Keratinocyte (primary cell): ENCODE data around the gene PIP. TPM values are rescaled to one million over a fixed set of nuclear protein-coding genes. Genes with fewer than 3 reads are reported as not detected.
"Not testable (repeated sequence)": the region's sequence is repeated elsewhere in the genome, so short reads cannot be mapped to it uniquely, and the experiment has no call there.

Experiments
- DNase-seq: peaks from one replicate; pipeline ENCODE4 v3.0.0-alpha.2; 2011; ENCODE audit warnings: low read depth, missing footprints, low spot score
- FAIRE-seq: peaks from 2 replicates; lab custom pipeline; 2011; peaks lifted over from hg19 to GRCh38; lab: Jason Lieb, UNC
- H2AFZ ChIP-seq: 2 replicates; pipeline ENCODE4 v1.6.0; 2012; ENCODE audit warnings: low read length, control low read depth, inconsistent platforms; ENCODE audit not compliant: control insufficient read depth
- H3K27ac ChIP-seq: 2 replicates; pipeline ENCODE4 v1.5.1; 2011; ENCODE audit warnings: low read length; ENCODE audit not compliant: control insufficient read depth, insufficient read depth
- H3K27me3 ChIP-seq: 3 replicates; pipeline ENCODE4 v1.6.0; 2011; ENCODE audit warnings: low read length; ENCODE audit not compliant: control insufficient read depth, insufficient read depth; ENCODE audit errors: extremely low read depth
- H3K36me3 ChIP-seq, 2 experiments: 2 replicates in 1 of 2; 3 replicates in 1 of 2; pipeline ENCODE4 v1.5.1; 2011; ENCODE audit warnings: low read length in 2 of 2, mild to moderate bottlenecking in 1 of 2; ENCODE audit not compliant: control insufficient read depth in 2 of 2, insufficient read depth in 2 of 2; ENCODE audit errors: extremely low read depth in 1 of 2
- H3K4me1 ChIP-seq: 3 replicates; pipeline ENCODE4 v1.5.1; 2011; ENCODE audit warnings: low read length; ENCODE audit not compliant: control insufficient read depth, insufficient read depth; ENCODE audit errors: extremely low read depth
- H3K4me2 ChIP-seq: 3 replicates; pipeline ENCODE4 v1.6.0; 2011; ENCODE audit warnings: low read depth, low read length; ENCODE audit not compliant: control insufficient read depth, insufficient read depth; ENCODE audit errors: extremely low read depth
- H3K4me3 ChIP-seq, 3 experiments: fragments of 200-600 bp in 1 of 3; sonication (generic) in 1 of 3; 2 replicates in 2 of 3; 3 replicates in 1 of 3; pipeline ENCODE4 v1.5.1; 2011 to 2016; ENCODE audit warnings: low read length in 3 of 3, mild to moderate bottlenecking in 3 of 3, control low read depth in 2 of 3, inconsistent platforms in 1 of 3, low read depth in 1 of 3, mixed read lengths in 1 of 3, mixed run types in 1 of 3, moderate library complexity in 1 of 3; ENCODE audit not compliant: control insufficient read depth in 2 of 3, insufficient read depth in 2 of 3; ENCODE audit errors: extremely low read depth in 1 of 3
- H3K79me2 ChIP-seq: 2 replicates; pipeline ENCODE4 v1.6.0; 2012; ENCODE audit warnings: low read length; ENCODE audit not compliant: control insufficient read depth, insufficient read depth
- H3K9ac ChIP-seq: 3 replicates; pipeline ENCODE4 v1.6.0; 2011; ENCODE audit warnings: low read length; ENCODE audit not compliant: control insufficient read depth, insufficient read depth; ENCODE audit errors: extremely low read depth
- H3K9me1 ChIP-seq: 3 replicates; pipeline ENCODE4 v1.6.0; 2011; ENCODE audit warnings: low read length; ENCODE audit not compliant: control insufficient read depth, insufficient read depth; ENCODE audit errors: extremely low read depth
- H3K9me3 ChIP-seq: 2 replicates; pipeline ENCODE4 v1.5.1; 2012; ENCODE audit warnings: low read depth, low read length; ENCODE audit not compliant: control insufficient read depth
- H4K20me1 ChIP-seq: 3 replicates; pipeline ENCODE4 v1.6.0; 2011; ENCODE audit warnings: low read length; ENCODE audit not compliant: control insufficient read depth, insufficient read depth; ENCODE audit errors: extremely low read depth
- EZH2 ChIP-seq: IDR thresholded peaks from one replicate; pipeline ENCODE4 v1.6.1; 2012; ENCODE audit warnings: inconsistent platforms, mild to moderate bottlenecking, low read length, moderate library complexity
- dilution Hi-C: fragments of 300-500 bp; cut with MboI; formaldehyde crosslinking; loops from one replicate; pipeline ENCODE4 v1.7.0; 2020; ENCODE audit warnings: low sequenced_read_pairs; ENCODE audit not compliant: extremely low pct_ligation_motif_present
- polyA plus RNA-seq, 5 experiments: library from polyadenylated mRNA; depleted of rRNA in 3 of 5; stranded (reverse) in 3 of 5; stranded (forward) in 1 of 5; unstranded in 1 of 5; fragments of >200 nt; gene quantifications; 1 replicate in 1 of 5; 2 replicates in 3 of 5; 3 replicates in 1 of 5; pipeline versions ENCODE4 v1.2.1 to v1.2.3, GENCODE V29; 2011 to 2012; ENCODE audit warnings: missing spikeins in 2 of 5, low read depth in 1 of 5, low replicate concordance in 1 of 5
- TF ChIP-seq, protein P1 (sequence below), 3 experiments: IDR thresholded peaks in 1 of 3; conservative IDR thresholded peaks in 1 of 3; optimal IDR thresholded peaks in 1 of 3; 2 replicates in 2 of 3; 3 replicates in 1 of 3; pipeline versions ENCODE3 to v1.5.1; 2011; ENCODE audit warnings: low read length in 3 of 3, mild to moderate bottlenecking in 3 of 3, moderate library complexity in 2 of 3, control low read depth in 1 of 3, inconsistent platforms in 1 of 3; ENCODE audit not compliant: insufficient read depth in 2 of 3; ENCODE audit errors: extremely low read depth in 1 of 3

Gene PIP
- polyA plus RNA-seq, 1 donor (not counting 4 experiments of a cell fraction or from before 2014, with no cell fraction given), result not detected

GRCh38 chr7:143148050-143148449 lies 16.2 kb downstream of the PIP start:
- no peak for DNase-seq
- H3K4me3 ChIP-seq, result no peak overlapping the region
- no peak overlapping the region for H3K4me2 ChIP-seq
- no peak for TF ChIP-seq EZH2
- TF ChIP-seq, protein P1, sequence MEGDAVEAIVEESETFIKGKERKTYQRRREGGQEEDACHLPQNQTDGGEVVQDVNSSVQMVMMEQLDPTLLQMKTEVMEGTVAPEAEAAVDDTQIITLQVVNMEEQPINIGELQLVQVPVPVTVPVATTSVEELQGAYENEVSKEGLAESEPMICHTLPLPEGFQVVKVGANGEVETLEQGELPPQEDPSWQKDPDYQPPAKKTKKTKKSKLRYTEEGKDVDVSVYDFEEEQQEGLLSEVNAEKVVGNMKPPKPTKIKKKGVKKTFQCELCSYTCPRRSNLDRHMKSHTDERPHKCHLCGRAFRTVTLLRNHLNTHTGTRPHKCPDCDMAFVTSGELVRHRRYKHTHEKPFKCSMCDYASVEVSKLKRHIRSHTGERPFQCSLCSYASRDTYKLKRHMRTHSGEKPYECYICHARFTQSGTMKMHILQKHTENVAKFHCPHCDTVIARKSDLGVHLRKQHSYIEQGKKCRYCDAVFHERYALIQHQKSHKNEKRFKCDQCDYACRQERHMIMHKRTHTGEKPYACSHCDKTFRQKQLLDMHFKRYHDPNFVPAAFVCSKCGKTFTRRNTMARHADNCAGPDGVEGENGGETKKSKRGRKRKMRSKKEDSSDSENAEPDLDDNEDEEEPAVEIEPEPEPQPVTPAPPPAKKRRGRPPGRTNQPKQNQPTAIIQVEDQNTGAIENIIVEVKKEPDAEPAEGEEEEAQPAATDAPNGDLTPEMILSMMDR (optimal IDR thresholded peaks at IDR 0.05 in 1 of 3, IDR thresholded peaks at IDR 0.05 in 1 of 3, conservative IDR thresholded peaks at IDR 0.05 in 1 of 3; ENCODE audit: extremely low read depth in 1 of 3, insufficient read depth in 2 of 3, low read length in 3 of 3), result no peak
- H3K27me3 ChIP-seq, result no peaks in the 10 kb centered on the region
- H3K9me1 ChIP-seq, result no peaks in the 10 kb centered on the region
- H2AFZ ChIP-seq, result no peak overlapping the region
- no peaks in the 10 kb centered on the region for H3K4me1 ChIP-seq
- dilution Hi-C loops, result no loop called here
- H3K9me3 ChIP-seq, result no peaks in the 10 kb centered on the region
- H4K20me1 ChIP-seq, result no peaks in the 10 kb centered on the region
- no peaks in the 10 kb centered on the region for H3K36me3 ChIP-seq
- no peak overlapping the region for H3K27ac ChIP-seq
- no peak overlapping the region for H3K9ac ChIP-seq
- no peak for FAIRE-seq
- no peaks in the 10 kb centered on the region for H3K79me2 ChIP-seq

DNA sequence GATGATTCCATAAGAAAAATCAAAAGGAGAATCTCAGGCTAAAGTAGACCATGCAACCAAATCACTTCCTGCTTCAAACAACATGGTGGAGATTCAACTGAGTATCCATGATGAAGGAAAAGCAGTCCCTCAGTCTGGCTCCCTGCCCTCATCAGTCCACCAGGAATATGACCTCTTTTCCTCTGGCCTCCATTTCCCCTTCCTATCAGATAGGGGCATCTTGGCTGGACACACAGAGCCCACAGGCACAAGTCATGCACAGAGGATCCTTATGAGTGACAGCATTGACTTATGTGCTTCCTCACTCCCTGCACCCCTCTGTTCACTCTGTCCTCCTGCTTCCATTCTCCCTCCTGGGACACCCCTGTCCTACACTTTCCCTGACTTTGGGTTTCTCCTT lies 16.8 kb downstream of the PIP start:
- Histone ChIP-seq H3K9ac (no peak overlapping the region), H3K27me3 (no peaks in the 10 kb centered on the region), H3K4me1 (no peaks in the 10 kb centered on the region), H3K9me1 (no peaks in the 10 kb centered on the region), H3K79me2 (no peaks in the 10 kb centered on the region), H2AFZ (no peak overlapping the region), H3K36me3 (no peaks in the 10 kb centered on the region), H4K20me1 (no peaks in the 10 kb centered on the region), H3K27ac (no peak overlapping the region), H3K4me2 (no peak overlapping the region), H3K4me3 (no peak overlapping the region), H3K9me3 (no peaks in the 10 kb centered on the region)
- FAIRE-seq (no peak), DNase-seq (no peak)
- no peak for TF ChIP-seq EZH2
- TF ChIP-seq, protein P1 (optimal IDR thresholded peaks at IDR 0.05 in 1 of 3, IDR thresholded peaks at IDR 0.05 in 1 of 3, conservative IDR thresholded peaks at IDR 0.05 in 1 of 3; ENCODE audit: extremely low read depth in 1 of 3, insufficient read depth in 2 of 3, low read length in 3 of 3), result no peak
- dilution Hi-C loops, result no loop called here

GRCh38 chr7:143150696-143151095 lies 18.8 kb downstream of the PIP start:
- H3K27ac ChIP-seq, H3K4me2 ChIP-seq, FAIRE-seq, H3K9me3 ChIP-seq, dilution Hi-C loops, H3K4me3 ChIP-seq, H3K9ac ChIP-seq, H2AFZ ChIP-seq, H3K79me2 ChIP-seq, DNase-seq, H3K4me1 ChIP-seq, H3K9me1 ChIP-seq, H3K27me3 ChIP-seq, H3K36me3 ChIP-seq, H4K20me1 ChIP-seq: not testable (repeated sequence)

DNA sequence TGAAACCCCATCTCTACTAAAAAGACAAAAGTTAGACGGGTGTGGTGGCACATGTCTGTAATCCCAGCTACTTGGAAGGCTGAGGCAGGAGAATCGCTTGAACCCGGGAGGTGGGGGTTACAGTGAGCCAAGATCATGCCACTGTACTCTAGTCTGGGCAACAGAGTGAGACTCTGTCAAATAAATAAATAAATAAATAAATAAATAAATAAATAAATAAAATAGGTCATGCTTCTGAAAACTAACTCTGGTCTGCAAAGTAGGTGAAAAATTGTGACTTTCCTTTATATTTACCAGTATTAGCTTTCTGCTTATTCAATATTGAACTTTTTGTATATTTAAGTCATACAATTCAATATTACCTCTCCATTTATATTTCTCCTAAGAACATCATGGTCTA lies 26.7 kb downstream of the PIP start:
- H3K4me1 ChIP-seq, H3K27ac ChIP-seq, H3K4me2 ChIP-seq, H2AFZ ChIP-seq, H3K36me3 ChIP-seq, H3K9me3 ChIP-seq, DNase-seq, dilution Hi-C loops, H3K27me3 ChIP-seq, H4K20me1 ChIP-seq, H3K4me3 ChIP-seq, FAIRE-seq, H3K79me2 ChIP-seq, H3K9me1 ChIP-seq, H3K9ac ChIP-seq: not testable (repeated sequence)
